Kidney glomerular epithelial cell (primary cell): ENCODE results near the gene PDE8A.
"Not testable (repeated sequence)": the region's sequence is repeated elsewhere in the genome, so short reads cannot be mapped to it uniquely, and the experiment has no call there.

ENCODE experiments used
- DNase-seq: peaks from one replicate; lab custom pipeline; 2025; lab: John Stamatoyannopoulos, UW

The PDE8A gene

GRCh38 chr15:85172846-85173490 lies 191.3 kb downstream of the PDE8A start:
- DNase-seq: no peak

DNA sequence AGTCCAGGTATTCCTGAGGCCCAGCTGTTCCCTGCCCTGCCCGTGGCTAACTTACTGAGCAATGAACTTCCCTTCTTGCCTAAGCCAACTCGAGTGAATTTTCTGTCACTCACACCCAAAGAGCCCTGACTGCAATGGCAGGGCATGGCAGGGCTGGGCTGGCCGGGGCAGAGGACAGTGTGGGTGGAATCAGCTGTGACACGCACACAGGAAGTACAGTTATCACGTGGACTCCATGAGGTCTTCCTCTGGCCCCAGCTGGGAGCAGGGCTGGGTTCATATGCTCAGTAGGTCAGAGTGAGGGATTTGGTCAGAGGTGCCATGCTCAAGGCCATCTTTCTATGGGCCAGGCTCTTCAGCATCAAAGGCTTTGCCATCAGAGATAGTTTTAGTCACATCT lies 192.0 kb downstream of the PDE8A start:
- not testable (repeated sequence) for DNase-seq

- DNase-seq: no peak
These were observed 192.9 kb downstream of the PDE8A start for GRCh38 chr15:85174521-85174920.

DNA sequence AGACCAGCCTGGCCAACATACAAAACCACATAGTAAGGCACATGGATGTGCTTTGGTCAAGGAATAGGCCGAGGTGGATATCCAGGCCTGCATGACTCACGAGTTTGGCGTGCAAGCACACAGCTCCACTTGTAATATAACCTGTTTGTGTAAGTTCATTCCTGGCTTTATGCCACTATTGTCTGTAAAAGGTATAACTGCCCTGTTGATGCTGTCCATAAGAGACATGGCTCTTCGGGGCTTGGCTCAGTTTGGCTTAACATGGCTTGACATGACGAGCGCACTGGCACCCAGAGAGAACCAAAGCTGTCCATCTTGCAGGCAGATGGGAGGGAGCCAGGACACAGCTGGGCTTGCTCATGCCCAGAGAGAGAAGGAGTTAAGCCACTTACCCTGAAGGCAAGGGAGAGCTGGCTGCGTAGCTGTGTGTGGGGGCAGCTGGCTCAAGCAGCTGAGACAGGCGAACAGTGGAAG lies 195.4 kb downstream of the PDE8A start:
- peak; percentile 52 for DNase-seq

DNA sequence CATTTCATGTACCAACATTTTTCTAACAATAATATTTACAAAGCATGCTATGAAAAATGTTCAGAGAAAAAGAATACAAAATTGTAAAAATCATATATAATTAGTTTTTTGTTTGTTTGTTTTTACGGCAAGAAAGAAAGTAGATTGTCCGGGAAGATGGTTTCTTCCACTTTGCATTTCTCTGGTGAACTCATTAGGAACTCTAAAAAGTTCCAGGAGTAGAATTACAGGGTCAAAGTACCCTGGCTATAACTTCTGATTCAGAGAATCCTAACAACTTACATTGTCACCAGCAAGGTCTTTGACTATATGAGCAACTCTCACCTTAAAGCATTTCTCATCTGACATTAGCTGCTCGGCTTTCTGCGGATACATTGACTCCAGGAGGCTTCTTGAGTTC lies 196.7 kb downstream of the PDE8A start:
- no peak for DNase-seq

GRCh38 chr15:85179700-85180099 lies 198.0 kb downstream of the PDE8A start:
- DNase-seq: no peak

DNA sequence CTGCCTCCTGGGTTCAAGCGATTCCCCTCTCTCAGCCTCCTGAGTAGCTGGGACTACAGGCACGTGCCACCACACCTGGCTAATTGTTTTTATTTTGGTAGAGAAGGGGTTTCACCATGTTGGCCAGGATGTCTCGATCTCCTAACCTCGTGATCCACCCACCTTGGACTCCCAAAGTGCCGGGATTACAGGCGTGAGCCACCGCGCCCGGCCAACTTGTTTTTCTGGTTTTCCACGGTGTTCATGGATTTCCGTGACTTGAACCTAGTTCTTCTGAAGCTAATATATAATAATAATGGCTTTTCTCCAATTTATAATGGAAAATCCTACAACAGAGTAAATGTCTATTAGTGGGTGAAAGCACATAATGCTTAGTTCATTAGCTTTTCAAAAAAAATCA lies 203.7 kb downstream of the PDE8A start:
- not testable (repeated sequence) for DNase-seq

DNA sequence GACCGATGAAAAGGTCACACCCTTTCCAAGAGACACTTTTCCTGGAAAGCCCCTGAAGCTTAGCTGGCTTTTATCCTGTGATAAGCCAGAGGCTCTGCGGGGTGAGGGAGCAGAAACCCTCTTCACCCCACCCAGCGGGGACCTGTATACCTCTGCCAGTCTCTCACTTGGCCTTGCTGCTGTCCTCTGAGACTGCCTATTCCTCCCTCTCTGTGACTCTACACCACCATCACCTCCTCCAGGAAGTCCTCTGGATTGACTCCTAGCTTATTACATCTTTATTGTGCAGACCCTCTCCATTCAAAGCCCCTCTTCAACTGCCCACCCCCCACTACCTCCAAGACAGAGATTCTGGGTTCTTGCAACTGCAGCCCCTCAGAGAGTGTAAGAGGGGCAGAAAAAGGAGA lies 206.5 kb downstream of the PDE8A start:
- not testable (repeated sequence) for DNase-seq
